Tibial nerve (tissue), 3 donors: Measurements from ENCODE around the gene KCNK10.

Experiments
- CTCF ChIP-seq, 5 experiments: fragments of 200-600 bp in 3 of 5; fragments of 450-650 bp in 2 of 5; sonication (generic) in 3 of 5; IDR thresholded peaks; one replicate each; pipeline ENCODE4 v1.5.1; 2016 to 2019; ENCODE audit warnings: antibody characterized with exemption in 5 of 5, mild to moderate bottlenecking in 3 of 5, moderate library complexity in 2 of 5
- POLR2A ChIP-seq, 2 donors: fragments of 450-650 bp; IDR thresholded peaks; one replicate each; pipeline ENCODE4 v1.6.1; 2017; ENCODE audit warnings: antibody characterized with exemption in 2 of 2, mild to moderate bottlenecking in 2 of 2, moderate library complexity in 2 of 2

- TF ChIP-seq POLR2A (IDR thresholded peaks at IDR 0.05), result no peak
- no peak for TF ChIP-seq CTCF (IDR thresholded peaks at IDR 0.05)
Measured at GRCh38 chr14:88276923-88277596, 46.0 kb downstream of the KCNK10 start.
